ENCODE measurements around the gene C16orf86.

DNA sequence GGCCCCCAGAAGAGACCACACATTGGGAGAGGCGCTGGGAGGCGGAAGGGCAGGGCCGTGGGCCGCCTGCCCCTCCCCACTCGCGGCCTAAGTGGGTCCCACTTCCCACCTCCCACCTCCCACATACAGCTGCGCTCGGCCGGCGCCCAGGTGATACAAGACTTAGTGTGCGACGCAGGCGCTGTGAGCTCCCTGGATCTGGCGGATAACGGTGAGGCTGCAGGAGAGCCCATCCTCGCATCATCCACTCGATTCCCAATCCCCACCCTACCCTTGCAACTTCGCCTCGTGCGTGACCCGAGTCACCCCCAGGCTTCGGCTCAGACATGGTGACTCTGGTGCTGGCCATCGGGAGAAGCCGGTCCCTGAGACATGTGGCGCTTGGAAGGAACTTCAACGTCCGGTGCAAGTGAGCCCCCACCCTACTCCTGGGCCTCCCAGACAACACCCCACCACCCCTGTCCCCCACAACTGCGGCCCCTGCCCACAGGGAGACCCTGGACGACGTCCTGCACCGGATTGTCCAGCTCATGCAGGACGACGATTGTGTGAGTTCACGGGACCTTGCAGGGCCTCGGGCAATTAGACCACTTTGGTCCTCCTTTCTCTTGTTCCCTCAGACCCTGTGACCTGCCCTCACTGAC is 17.7 kb upstream of the C16orf86 start:
- no peak for TF ChIP-seq CBX8 (IDR thresholded peaks at IDR 0.05)
- TF ChIP-seq, protein P1, sequence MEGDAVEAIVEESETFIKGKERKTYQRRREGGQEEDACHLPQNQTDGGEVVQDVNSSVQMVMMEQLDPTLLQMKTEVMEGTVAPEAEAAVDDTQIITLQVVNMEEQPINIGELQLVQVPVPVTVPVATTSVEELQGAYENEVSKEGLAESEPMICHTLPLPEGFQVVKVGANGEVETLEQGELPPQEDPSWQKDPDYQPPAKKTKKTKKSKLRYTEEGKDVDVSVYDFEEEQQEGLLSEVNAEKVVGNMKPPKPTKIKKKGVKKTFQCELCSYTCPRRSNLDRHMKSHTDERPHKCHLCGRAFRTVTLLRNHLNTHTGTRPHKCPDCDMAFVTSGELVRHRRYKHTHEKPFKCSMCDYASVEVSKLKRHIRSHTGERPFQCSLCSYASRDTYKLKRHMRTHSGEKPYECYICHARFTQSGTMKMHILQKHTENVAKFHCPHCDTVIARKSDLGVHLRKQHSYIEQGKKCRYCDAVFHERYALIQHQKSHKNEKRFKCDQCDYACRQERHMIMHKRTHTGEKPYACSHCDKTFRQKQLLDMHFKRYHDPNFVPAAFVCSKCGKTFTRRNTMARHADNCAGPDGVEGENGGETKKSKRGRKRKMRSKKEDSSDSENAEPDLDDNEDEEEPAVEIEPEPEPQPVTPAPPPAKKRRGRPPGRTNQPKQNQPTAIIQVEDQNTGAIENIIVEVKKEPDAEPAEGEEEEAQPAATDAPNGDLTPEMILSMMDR (IDR thresholded peaks at IDR 0.05), result no peak
- no peak for TF ChIP-seq EP300 (IDR thresholded peaks at IDR 0.05)
- no peak for TF ChIP-seq TP53 (CRISPR knock-in tag; IDR thresholded peaks at IDR 0.05)
- TF ChIP-seq MAFK (IDR thresholded peaks at IDR 0.05; ENCODE audit: partially characterized antibody), result no peak
- TF ChIP-seq CHD2 (IDR thresholded peaks at IDR 0.05; ENCODE audit: low read length, partially characterized antibody), result no peak
- no peak for TF ChIP-seq POLR2A (IDR thresholded peaks at IDR 0.05; ENCODE audit: low read length)
- TF ChIP-seq, protein P2, sequence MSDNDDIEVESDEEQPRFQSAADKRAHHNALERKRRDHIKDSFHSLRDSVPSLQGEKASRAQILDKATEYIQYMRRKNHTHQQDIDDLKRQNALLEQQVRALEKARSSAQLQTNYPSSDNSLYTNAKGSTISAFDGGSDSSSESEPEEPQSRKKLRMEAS (IDR thresholded peaks at IDR 0.05), result no peak
- TF ChIP-seq SREBF2 (IDR thresholded peaks at IDR 0.05), result no peak
- no peak for TF ChIP-seq HDAC2 (IDR thresholded peaks at IDR 0.05)
- no peak for TF ChIP-seq BHLHE40 (IDR thresholded peaks at IDR 0.05; ENCODE audit: low read depth, low read length)
- no peak for TF ChIP-seq MYC (IDR thresholded peaks at IDR 0.05; ENCODE audit: borderline replicate concordance, low read length)

Measured in A549 (cell line).